ENCODE results near the gene EFCAB6.

GRCh38 chr22:43798492-43798891 is 13.6 kb downstream of the EFCAB6 start:
- TF ChIP-seq CTCF (IDR thresholded peaks at IDR 0.05) = no peak
- no peak for TF ChIP-seq EP300 (IDR thresholded peaks at IDR 0.05)
